Activated CD4-positive, alpha-beta T cell treated with anti-CD3 and anti-CD28 coated beads for 24 hours (primary cell): ENCODE measurements around the gene PPP2R5C.

Experiments used
- DNase-seq, 2 donors: peaks; one replicate each; pipeline ENCODE4 v3.0.0-alpha.2; 2020; ENCODE audit warnings: low read depth in 2 of 2

PPP2R5C gene

GRCh38 chr14:101840649-101841369 is 79.3 kb downstream of the PPP2R5C start:
- no peak for DNase-seq

- DNase-seq = no peak
These were observed 81.5 kb downstream of the PPP2R5C start for GRCh38 chr14:101843038-101843437.

GRCh38 chr14:101843665-101844064 is 82.2 kb downstream of the PPP2R5C start:
- DNase-seq = no peak

- no peak for DNase-seq
These were observed 82.7 kb downstream of the PPP2R5C start for GRCh38 chr14:101844219-101844618.

GRCh38 chr14:101844751-101845150 is 83.2 kb downstream of the PPP2R5C start:
- DNase-seq = no peak

- no peak for DNase-seq
These were observed 84.0 kb downstream of the PPP2R5C start for GRCh38 chr14:101845496-101845895.

GRCh38 chr14:101845896-101846295 is 84.4 kb downstream of the PPP2R5C start:
- no peak for DNase-seq

GRCh38 chr14:101849125-101849524 is 87.6 kb downstream of the PPP2R5C start:
- no peak for DNase-seq

GRCh38 chr14:101849640-101850039 is 88.1 kb downstream of the PPP2R5C start:
- no peak for DNase-seq

- DNase-seq = no peak
These were observed 89.7 kb downstream of the PPP2R5C start for GRCh38 chr14:101851183-101851582.

- no peak for DNase-seq
These were observed 90.4 kb downstream of the PPP2R5C start for GRCh38 chr14:101851736-101852405.

- DNase-seq = no peak
These were observed 91.3 kb downstream of the PPP2R5C start for GRCh38 chr14:101852785-101853184.

GRCh38 chr14:101853455-101854018 is 92.0 kb downstream of the PPP2R5C start:
- no peak for DNase-seq

- DNase-seq = no peak
These were observed 92.9 kb downstream of the PPP2R5C start for GRCh38 chr14:101854366-101854765.

- DNase-seq = no peak
These were observed 94.4 kb downstream of the PPP2R5C start for GRCh38 chr14:101855958-101856357.

GRCh38 chr14:101856536-101856935 is 95.0 kb downstream of the PPP2R5C start:
- no peak for DNase-seq

- no peak for DNase-seq
These were observed 95.7 kb downstream of the PPP2R5C start for GRCh38 chr14:101857226-101857625.

- DNase-seq = no peak
These were observed 97.5 kb downstream of the PPP2R5C start for GRCh38 chr14:101858791-101859537.

- DNase-seq = no peak
These were observed 98.0 kb downstream of the PPP2R5C start for GRCh38 chr14:101859538-101859902.

GRCh38 chr14:101859958-101860357 is 98.4 kb downstream of the PPP2R5C start:
- DNase-seq = no peak

- no peak for DNase-seq
These were observed 100.0 kb downstream of the PPP2R5C start for GRCh38 chr14:101861464-101861863.

- DNase-seq = no peak
These were observed 100.7 kb downstream of the PPP2R5C start for GRCh38 chr14:101862177-101862576.
